Hippocampal formation (tissue), 2 donors: ENCODE data around the gene MKRN3.

Experiments used
- DNase-seq, 2 donors: peaks; one replicate each; lab custom pipeline; 2025; lab: John Stamatoyannopoulos, UW

The MKRN3 gene

GRCh38 chr15:23565395-23566070 is at the start of gene MKRN3:
Gene MKRN3, plus strand, starts transcription at chr15:23565674. Its CDS starts 109 bp downstream, at chr15:23565783.
- peak; percentile 47 to 49 for DNase-seq

DNA sequence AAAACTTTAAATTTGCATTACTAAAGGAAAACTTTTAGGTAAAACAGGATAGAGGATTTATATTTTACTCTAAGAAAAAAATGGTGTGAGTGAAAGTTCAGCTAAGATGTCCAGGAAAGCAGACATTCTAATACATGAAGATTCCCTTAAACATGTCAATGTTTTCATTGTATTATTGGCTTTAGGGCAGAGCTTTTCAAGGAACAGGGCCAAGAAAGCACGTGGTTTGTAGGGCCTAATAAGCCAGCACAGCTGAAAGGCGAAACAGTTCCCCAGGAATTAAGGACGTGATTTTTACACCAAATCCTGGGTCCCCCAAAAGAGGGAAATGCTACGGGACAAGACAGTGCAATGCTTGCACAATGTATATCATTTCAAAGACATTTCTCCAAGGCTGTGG is 48.6 kb upstream of the MKRN3 start:
- no peak for DNase-seq

DNA sequence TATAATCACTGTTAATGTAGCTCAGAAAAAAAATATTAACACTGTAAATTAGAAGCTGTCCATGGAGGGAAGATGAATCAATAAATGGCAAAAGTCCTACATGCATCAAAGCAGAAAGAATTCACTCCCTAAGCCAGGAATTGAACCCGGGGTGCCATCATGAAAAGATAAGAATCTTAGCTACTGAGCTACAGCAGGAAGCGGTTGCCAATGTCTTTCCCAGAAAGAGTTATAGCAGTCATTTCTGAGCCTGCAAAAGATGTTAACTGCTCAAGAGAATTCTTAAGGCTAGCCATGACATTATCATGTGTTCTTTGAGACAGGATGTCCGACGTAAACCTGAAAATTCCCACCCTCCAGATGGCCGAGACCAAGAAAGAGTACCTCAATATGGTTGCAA is 47.4 kb upstream of the MKRN3 start:
- DNase-seq, result no peak

GRCh38 chr15:23524816-23525215 is 40.7 kb upstream of the MKRN3 start:
- DNase-seq, result no peak

DNA sequence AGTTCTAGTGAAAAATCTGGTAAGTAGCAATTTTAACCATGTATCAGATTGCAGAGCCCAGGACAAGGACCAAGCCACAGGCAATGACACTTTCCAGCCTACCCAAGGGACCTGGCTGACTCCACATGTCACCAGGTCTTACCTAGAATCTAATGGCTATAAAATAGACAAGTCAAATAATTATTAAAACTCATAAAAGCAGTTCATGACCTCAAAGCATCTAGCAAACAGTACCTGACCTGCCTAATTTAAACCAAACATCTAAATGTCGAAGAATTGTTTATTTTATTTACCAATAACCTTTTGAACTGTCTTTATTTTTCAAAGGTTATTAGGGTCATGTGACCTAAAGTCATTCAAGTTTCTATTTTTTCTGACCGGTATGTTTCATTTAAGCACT is 35.6 kb upstream of the MKRN3 start:
- DNase-seq, result no peak

GRCh38 chr15:23532024-23532423 is 33.5 kb upstream of the MKRN3 start:
- peak in 1 of 2 donors; percentile 12 for DNase-seq

- DNase-seq, result no peak
These were observed 28.8 kb upstream of the MKRN3 start for GRCh38 chr15:23536659-23537058.

GRCh38 chr15:23538648-23539047 is 26.8 kb upstream of the MKRN3 start:
- no peak for DNase-seq

- DNase-seq, result no peak
These were observed 25.6 kb upstream of the MKRN3 start for GRCh38 chr15:23539892-23540291.

GRCh38 chr15:23546158-23546557 is 19.3 kb upstream of the MKRN3 start:
- no peak for DNase-seq

- no peak for DNase-seq
These were observed 17.4 kb upstream of the MKRN3 start for GRCh38 chr15:23548071-23548470.

DNA sequence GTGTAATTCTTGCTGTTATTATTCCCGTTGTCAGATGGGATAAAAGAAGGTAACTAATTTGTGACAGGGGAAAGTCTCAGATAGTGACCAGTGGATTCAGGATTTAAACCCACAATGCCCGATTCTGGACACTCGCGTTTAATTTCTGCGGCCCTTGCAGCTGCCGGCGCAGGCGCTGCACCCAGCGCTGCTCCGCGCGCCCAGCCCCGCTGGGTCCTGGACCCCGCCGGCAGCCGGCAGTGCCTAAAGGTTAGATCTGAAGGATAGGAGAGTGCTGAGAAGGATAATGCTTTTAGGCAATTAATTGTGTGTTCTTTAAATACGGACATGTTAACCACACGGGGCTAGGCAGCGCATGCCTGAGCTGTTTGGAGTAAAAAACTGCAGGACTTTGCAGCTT is 3.6 kb upstream of the MKRN3 start:
- DNase-seq, result no peak

DNA sequence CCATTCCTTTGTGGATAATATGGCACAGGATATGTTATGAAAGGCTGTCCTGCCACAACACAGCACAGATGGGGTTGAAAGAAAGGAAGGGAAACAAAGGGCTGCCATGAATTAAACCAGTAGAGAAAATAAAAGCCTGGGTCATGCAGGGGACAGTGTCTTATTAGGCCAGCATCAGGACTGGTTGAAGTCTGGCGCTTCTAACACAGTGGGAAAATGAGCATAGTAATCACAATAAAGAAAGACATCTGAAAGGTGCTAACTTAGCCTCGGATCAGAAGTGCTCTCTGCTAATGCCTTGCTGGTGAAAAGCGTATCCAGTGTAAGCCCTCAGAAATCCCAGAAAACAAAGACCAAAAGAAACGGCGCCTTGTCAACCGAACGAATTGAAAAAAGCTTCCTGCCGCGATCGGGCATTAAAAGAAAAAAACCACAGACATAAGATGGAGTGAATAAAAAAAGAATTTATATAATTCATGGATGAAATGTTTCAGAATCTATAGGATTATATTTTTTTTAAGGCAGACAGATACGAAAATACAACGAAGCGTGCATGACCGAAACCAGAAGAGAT is 566 bp upstream of the MKRN3 start:
- no peak for DNase-seq

DNA sequence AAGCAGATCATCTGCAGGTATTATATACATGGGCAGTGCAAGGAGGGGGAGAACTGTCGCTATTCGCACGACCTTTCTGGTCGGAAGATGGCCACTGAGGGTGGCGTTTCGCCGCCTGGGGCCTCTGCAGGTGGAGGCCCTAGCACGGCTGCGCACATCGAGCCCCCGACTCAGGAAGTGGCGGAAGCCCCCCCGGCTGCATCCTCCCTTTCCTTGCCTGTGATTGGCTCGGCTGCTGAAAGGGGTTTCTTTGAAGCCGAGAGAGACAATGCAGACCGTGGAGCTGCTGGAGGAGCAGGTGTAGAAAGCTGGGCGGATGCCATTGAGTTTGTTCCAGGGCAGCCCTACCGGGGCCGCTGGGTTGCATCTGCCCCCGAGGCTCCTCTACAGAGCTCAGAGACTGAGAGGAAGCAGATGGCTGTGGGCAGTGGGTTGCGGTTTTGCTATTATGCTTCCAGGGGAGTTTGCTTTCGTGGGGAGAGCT is 639 bp downstream of the MKRN3 start:
- peak; percentile 10 to 37 for DNase-seq

DNA sequence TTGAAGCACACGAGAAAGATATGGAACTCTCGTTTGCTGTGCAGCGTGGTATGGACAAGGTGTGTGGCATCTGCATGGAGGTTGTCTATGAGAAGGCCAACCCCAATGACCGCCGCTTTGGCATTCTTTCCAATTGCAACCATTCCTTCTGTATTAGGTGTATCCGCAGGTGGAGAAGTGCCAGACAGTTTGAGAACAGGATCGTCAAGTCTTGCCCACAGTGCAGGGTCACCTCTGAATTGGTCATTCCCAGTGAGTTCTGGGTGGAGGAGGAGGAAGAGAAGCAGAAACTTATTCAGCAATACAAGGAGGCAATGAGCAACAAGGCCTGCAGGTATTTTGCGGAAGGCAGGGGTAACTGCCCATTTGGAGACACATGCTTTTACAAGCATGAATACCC is 1.2 kb downstream of the MKRN3 start:
- DNase-seq, result no peak

DNA sequence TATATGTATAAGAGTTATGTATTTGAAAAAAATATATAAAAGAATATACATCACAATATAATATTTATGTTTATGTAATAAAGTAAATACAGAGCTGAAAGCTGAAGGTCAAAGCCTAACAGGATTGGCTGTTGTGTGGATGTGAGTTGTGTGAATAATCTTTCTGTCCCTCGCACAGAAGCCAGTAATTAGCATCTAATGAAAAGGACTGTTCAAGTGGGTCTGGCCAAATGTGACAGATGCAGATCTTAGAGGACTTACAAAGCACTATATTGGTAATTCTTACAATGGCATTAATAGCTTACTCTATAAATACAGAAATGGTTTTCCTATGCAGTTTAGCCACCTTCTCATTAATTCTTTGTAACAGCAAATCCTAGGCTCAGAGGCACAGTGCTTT is 2.4 kb downstream of the MKRN3 start:
- DNase-seq, result peak in 1 of 2 donors; percentile 82

DNA sequence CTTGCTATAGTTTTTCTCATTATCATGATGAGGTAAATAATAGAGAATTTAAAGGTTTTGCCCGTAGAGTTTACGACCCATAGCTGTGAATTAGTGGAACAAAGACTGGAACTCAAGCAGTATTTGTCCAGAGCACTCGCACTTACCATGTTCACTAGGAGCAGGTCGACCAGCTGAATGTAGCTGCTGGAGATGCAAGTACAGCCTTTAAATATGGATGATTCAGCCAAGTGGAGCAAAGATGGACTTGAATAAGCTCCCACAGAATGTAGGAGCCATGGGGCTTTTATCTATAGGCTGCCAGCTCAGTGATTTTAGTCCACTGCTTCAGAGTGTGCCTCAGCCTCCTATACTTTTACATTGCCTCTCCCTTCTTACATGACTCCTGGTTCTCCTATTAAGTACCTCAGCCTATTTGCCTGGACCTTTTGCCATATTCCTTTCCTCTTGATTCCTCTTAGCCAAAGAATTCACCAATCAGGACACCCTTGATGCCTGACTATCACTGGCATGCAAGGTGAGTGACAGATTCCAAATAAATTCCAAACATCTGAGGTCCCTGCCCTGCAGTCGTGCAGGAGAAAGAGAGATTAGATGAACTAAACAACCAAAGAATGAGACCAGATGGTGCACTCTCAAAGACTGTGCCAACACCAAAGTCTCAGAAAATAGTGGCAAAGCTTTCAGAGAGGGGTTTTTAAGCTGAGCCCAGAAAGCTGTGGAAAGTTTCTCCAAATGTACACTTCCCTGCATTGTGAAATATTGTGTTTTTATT is 3.9 kb downstream of the MKRN3 start:
- DNase-seq, result no peak

- DNase-seq, result peak; percentile 20 to 59
These were observed 5.0 kb downstream of the MKRN3 start for GRCh38 chr15:23570486-23570885.

GRCh38 chr15:23572844-23573243 is 7.4 kb downstream of the MKRN3 start:
- DNase-seq, result no peak

DNA sequence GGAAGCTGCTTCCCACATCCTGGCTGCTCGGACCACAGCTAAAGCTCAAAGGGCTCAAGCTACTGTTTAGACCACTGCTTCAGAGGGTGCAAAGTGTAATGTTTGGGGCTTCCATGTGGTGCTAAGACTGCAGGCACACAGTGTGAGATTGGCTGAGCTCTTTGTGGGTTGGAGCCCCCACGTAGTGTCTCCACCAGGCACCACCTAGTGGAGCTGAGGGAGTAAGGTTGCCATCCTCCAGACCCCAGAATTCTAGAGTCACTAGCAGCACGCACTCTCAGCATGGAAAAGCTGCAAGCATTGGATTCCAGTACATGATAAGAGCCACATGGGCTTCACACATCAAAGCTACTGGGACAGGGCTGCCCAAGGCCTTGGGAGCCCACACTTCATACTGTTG is 9.3 kb downstream of the MKRN3 start:
- no peak for DNase-seq

GRCh38 chr15:23576061-23576460 is 10.6 kb downstream of the MKRN3 start:
- no peak for DNase-seq

DNA sequence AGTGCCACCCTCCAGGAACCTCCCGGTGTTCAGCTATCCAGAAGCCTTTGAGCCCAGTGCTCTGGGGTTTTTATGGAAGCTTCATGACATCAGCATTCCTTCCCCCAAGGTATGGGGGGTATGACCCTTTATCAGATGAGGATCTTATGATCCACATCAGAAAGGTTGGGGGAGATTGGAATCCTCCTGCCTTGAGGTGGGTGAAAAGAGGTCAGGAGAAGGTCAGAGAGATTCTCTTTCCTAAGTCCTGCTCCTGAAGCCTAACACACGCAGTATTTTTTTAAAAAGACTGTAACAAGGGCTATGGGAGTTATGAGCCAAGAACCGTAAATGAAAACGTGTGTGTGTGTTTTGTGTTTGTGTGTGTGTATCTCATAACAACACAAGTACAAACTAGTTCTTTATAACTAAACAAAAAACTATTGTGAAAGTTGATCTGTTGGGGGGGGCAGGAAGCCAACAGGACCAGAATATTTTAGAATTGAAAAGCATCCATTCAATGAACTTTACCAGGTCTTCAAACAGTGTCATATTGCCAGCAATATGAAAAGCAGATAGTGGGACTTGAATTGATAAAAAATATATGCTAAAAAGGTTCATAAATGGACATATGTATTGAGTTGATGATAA is 13.2 kb downstream of the MKRN3 start:
- no peak for DNase-seq

- DNase-seq, result no peak
These were observed 22.8 kb downstream of the MKRN3 start for GRCh38 chr15:23588268-23588667.
